ENCODE data around the gene HPS5. TPM values are rescaled to one million over a fixed set of nuclear protein-coding genes. Genes with fewer than 3 reads are reported as not detected.

Gene HPS5
- total RNA-seq, 1 donor from 2014 or later = 13.5 TPM

DNA sequence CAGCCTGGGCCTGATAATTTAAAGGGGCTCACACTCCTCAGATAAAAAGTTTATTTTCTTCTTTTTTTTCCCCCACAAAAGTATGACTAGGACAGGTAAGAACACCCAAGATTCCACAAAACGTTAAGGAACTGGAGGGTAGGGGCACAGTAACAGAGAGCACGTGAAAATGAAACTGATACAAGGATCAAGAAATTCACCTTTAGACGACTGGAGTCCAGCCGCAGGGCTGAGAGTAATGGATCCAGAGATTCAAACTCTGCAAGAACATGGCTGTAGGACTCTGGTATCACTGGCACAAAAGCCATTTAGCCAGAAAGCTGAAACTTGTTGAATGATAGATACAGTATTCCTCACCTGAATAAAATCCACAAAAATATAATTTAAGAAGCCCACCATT lies 4.4 kb downstream of the HPS5 start:
- no peak for DNase-seq (ENCODE audit: low spot score)

DNA sequence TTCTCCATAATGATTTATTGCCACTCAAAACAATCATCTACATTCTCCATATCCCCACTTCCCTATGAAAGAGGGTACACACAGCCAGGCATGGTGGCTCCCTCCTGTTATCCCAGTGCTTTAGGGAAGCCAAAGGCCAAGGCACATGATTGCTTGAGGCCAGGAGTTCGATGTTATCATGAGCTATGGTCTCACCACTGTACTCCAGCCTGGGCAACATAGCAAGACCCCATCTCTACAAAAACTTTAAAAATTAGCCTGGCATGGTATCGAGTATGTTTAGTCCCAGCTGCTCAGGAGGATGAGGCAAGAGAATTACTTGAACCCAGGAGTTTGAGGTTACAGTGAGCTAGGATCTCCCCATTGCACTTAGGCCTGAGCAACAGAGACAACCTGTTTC lies 6.0 kb downstream of the HPS5 start:
- no peak for DNase-seq (ENCODE audit: low spot score)

DNA sequence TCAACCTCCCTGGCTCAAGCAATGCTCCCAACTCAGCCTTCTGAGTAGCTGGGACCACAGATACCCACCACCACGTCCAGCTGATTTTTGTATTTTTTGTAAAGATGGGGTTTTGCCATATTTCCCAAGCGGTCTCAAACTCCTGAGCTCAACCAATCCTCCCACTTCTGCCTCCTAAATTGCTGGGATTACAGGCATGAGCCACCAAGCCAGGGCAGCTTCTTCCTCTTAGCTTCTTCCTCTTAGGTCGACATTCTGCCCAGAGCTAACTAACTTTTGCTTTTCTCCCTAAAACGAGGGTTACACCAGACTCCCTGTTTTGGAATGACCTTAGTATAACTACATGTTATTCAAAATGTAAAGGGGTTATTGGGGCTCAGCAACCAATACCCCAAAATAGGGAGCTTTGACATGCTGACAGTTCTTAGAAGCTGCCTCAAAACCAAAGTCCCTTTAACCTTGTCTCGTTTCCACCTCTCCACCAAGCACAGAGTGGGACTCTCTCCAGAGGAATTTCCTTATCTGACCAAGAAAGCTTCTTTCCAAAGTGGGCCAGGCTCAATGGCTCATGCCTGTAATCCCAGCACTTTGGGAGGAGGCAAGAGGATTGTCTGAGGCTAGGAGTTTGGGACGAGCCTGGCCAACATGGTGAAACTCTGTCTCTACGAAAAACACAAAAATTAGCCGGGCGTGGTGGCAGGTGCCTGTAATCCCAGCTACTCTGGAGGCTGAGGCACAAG lies 7.0 kb downstream of the HPS5 start:
- DNase-seq (ENCODE audit: low spot score) = no peak

DNA sequence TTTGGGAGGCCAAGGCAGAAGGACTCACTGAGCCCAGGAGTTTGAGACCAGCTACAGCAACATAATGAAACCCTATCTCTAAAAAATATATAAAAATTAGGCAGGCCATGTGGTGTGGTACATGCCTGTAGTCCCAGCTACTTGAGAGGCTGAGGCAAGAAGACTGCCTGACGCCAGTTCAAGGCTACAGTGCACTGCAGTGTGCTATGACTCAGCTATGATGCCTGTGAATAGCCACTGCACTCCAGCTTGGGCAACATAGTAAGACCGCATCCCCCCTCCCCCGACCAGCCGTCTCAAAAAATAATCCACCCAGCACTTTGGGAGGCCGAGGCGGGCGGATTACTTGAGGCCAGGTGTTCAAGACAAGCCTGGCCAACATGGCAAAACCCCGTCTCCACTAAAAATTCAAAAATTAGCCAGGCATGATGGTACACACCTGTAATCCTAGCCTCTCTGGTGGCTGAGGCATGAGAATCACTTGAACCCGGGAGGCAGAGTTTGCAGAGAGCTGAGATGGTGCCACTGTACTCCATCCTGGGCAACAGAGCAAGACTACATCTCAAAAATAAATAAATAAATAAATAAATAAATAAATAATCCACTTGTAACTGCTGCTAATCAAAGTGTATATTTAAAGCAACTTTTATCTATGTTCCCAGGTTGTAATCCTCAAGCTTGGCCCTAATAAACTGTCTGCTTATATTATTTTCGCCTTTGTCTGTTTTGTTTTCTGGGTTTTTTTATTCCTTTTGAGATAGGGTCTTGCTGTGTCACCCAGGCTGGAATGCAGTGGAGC lies 7.8 kb downstream of the HPS5 start:
- DNase-seq (ENCODE audit: low spot score) = no peak

DNA sequence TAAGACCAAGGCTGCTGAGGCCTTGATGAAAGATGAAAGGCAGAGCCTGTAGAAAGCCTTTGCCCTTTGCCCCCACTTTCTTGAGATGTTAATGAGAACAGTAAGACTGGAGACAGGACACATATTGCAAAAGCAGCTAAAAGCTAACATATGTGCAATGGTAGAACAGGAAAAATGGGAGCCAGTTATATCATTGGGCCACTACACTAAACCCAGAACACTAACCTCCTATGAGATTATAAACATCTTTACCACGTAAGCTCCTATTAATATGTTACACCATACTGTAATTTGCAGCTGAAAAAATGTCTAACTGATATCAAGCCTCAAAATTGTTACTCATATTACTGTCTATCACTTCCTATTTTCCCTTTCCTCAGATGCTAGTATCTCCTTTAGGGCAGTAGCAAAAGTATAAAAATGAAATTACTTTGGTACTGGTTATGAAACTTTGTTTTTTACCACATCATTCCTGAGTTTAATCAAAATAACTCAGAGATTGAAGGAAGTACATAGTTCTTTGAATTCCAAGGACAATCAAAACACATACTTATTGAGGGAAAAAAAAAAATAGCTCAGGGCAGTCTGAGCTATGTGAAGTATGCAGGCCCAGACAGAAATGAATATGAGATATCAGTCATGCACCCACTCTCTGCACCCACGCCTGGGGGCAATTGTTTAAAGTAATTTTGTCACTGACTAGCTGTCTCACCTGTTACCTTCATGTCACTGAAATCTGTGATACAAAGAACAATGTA lies 9.1 kb downstream of the HPS5 start:
- no peak for DNase-seq (ENCODE audit: low spot score)

DNA sequence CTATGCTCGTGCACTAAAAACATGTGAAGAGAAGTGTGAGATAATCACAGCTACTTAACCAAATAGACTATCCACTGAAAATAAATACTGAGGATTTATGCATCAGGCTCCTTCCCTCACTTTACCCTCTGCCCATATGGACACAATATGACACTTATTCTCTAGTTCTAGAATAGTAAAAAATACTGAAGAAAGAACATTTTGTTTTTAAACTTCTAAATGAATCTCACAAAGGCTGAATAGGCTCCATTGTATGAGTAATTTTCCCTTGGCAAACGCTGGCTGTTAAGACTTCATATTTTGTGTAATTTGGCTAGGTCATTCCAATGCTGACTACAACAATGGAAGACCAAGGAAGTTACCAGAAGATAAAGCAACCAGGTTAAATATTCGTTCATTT lies 9.9 kb downstream of the HPS5 start:
- DNase-seq (ENCODE audit: low spot score) = no peak

DNA sequence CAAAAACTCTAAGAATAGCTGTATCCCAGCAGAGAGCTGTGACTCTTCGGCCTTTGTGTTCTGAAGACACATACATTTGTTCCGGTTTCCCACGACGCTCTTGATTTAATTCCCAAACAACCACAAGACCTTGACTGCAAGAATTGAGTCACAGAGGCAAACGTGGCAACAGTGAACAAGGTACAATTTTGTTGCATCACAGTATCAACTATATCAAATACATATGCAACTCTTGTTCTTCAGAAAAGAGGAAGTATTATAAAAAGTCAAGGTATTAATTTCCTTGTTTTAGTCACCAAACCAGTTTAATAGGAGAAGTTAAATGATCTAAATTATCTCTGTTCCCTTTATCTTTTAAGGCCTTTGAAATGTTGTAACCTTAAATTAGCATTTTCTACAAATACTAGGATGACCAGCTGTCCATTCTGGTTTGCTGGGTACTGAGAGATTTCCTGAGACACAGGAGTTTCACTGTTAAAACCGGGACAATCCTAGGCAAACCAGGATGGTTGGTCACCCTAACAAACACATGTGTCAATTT lies 11.1 kb downstream of the HPS5 start:
- no peak for DNase-seq (ENCODE audit: low spot score)

DNA sequence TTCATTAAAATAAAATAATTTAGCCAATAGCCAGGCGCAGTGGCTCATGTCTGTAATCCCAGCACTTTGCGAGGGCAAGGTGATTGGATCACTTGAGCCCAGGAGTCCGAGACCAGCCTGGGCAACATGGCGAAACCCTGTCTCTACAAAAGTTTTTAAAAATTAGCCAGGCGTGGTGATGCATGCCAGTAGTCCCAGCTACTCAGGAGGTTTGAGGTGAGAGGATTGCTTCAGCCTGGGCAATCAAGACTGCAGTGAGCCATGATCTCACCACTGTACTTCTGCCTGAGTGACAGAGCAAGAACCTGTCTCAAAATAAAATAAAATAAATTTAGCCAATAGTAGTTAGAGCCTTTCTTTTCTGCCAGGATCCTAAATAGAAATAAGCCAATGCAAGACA lies 12.2 kb downstream of the HPS5 start:
- DNase-seq (ENCODE audit: low spot score) = no peak

DNA sequence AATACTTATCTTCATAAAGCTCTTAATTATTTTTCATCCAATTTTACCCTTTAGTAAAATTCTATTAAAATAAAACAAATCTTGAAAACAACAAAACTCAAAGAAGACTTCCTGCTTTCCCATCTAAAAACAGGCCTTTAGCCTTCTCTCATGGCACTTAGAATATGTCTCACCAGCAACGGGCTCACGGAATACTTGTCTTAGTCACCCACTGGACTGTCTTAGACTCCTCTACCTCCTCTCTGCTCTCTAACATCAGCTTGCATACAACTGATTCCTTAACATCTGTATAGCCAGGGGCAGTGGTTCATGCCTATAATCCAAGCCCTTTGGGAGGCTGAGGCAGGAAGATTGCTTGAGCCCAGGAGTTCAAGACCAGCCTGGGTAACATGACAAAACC lies 13.7 kb downstream of the HPS5 start:
- no peak for DNase-seq (ENCODE audit: low spot score)

DNA sequence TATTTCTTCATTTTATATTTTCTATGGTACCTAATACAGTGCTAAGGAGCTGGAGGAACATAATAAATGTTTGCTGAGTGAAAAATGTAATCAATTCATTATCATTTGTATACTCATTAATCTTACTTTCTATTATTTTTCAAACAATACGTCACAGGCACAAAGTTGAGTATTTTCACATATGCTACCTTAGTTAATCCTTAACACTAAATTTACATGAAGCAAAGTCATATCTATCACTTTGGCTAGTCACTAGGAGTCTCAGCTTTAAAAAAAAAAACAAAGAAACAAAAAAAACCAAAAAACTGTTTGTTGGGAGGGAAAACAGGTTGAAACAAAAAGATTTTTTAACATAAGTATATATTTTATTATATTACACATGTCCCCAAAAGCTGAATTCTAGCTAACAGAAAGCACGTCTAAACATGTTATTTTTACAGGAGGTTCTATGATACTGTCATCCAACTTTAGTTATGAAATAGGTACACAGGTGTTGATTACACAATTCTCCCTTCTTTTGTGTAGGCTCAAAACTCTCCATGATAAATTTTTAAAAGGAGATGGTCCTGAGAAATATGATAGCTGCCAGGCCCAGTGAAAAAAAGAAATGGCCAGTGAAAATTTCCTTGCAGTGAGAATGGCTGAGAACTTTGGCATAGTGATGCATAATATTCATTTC lies 14.3 kb downstream of the HPS5 start:
- DNase-seq (ENCODE audit: low spot score) = no peak

DNA sequence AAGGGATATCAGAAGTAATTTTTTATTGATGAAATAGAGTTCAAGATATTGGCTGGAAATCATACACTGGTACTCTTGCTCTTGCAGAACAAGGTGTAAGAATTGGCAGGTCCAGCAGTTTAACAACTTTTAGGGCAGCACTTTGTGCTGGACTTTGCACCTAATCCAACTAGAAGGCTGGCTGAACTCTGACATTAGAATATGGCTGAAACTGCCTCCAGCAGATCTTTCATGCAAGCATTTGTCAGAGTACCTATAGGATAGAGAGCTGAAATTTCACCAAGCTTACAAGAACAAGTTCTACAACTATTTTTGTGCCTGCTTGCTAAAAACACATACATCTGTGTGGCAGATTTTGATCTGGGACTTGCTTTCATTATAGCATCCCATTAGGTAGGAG lies 17.2 kb downstream of the HPS5 start:
- no peak for DNase-seq (ENCODE audit: low spot score)

DNA sequence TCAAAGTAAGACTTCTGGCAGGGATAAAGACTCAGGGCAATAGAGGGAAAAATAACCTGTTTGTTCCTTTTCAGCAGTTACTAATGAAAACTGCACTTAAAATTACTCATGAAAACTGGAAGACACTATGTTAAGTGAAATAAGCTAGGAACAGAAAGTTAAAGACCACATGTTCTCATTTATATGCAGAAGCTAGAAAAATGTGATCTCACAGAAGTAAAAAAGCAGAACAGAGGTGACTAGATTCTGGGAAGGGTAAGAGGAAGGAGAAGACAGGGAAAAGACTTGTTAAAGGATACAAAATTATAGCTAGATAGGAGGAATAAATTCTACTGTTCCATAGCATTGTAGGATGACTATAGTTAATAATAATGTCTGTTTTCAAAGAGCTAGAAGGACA lies 22.2 kb downstream of the HPS5 start:
- no peak for DNase-seq (ENCODE audit: low spot score)

DNA sequence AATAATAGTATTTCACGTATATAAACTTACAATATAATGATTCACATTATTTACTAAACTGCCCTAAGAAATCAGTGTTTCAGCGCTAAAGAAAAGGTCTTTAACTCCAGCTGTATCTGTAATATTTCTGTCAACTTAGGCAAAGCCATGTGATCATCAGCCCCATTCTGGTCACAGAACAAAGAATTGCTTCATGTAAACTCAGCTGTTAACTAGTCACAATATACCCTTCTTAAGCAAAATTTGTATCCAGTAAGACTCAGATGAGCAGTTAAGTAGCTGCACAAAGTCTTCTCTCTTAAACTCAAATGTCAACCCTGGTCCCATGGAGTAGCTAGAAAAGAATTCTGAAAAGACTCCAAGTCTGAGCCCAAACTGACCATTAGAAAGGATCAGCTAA lies 26.6 kb downstream of the HPS5 start:
- DNase-seq (ENCODE audit: low spot score) = no peak

DNA sequence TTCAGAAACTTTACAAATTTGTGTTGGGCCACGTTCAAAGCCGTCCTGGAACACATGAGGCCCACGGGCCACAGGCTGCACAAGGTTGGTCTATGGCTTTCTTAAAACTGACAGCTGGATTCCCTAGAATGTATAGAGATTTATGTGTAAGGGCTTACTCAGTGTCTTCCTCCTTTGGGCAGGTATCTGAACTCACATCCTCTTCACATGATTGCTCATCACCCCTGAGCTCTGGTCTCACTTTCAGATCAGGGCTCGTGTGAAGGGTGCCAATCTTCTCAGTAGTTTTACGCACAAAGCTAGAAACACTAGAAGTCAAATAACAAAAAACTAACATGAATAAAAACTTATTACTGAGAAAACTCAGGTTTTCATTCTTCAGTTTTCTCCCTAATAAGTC lies 27.1 kb downstream of the HPS5 start:
- no peak for DNase-seq (ENCODE audit: low spot score)

DNA sequence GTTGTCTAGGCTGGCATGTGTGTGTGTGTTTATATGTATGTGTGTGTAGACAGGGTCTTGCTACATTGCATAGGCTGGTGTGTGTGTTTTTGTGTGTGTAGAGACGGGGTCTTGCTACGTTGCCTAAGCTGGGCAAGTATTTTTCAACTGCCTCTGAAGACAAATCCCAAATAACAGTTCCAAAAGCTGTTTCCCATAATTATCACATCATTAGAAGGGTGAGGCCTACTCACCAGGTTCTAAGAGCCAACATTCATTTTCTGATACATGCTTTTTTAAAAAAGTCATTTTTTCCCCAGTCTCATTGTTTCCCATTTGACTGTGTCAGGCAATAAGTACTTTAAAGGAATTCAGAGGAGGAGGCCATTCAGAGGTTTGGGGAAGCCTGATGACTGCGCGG lies 33.0 kb downstream of the HPS5 start:
- DNase-seq (ENCODE audit: low spot score) = no peak

DNA sequence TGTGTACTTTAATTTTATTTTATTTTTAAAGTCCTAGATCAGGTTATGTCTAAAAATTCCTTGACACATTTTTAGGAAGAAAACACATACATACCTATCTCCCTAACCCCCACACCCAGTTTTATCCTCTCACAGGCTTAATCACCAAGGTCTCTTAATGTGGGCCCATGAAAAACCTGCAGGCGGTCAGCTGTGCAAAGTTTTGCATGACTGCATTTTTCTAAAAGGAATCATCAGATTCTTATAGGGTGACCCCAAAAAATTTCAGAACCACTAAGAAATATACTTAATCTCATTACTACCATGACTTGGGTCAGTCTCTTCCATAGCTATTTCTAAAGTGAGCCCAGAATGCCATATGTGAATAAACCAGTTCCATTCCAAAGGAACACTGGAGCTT lies 36.1 kb downstream of the HPS5 start:
- no peak for DNase-seq (ENCODE audit: low spot score)

DNA sequence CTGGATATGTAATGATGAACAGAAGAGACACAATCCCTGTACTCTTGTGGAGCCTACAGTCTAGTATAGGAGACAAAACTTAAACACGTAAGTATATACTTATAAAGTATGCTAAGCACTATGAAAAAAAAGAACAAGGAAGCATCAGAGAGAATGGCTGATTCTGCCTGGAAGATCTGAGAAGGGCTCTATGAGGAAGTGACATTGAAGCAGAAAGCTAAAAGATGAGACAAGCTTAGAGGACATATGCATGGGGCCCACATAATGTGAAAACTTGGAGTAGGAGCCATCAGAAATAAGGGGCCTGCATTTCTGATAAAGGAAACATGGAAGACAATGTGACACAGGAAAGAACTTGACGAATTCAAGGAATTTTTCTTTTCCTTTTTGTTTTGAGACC lies 39.3 kb downstream of the HPS5 start:
- no peak for DNase-seq (ENCODE audit: low spot score)

DNA sequence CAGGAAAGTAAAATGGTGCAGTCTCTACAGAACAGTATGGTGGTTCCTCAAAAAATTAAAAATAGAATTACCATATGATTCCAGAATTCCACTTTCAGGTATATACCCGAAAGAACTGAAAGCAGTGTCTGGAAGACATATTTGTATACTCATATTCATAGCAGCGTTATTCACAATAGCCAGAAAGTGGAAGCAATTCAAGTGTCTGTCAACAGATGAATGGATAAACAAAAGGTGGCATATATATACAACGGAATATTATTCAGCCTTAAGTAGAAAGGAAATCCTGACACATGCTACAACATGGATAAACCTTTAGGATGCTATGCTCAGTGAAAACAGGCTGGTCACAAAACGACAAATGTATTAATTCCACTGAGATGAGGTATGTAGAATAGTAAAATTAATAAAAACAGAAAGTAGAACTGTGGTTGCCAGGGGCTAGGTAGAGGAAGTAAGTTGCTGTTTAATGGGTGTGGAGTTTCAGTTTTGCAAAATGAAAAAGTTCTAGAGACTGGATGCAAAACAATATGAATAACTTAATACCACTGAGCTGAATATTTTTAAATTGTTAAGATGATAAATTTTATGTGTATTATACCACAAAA lies 41.4 kb downstream of the HPS5 start:
- no peak for DNase-seq (ENCODE audit: low spot score)

DNA sequence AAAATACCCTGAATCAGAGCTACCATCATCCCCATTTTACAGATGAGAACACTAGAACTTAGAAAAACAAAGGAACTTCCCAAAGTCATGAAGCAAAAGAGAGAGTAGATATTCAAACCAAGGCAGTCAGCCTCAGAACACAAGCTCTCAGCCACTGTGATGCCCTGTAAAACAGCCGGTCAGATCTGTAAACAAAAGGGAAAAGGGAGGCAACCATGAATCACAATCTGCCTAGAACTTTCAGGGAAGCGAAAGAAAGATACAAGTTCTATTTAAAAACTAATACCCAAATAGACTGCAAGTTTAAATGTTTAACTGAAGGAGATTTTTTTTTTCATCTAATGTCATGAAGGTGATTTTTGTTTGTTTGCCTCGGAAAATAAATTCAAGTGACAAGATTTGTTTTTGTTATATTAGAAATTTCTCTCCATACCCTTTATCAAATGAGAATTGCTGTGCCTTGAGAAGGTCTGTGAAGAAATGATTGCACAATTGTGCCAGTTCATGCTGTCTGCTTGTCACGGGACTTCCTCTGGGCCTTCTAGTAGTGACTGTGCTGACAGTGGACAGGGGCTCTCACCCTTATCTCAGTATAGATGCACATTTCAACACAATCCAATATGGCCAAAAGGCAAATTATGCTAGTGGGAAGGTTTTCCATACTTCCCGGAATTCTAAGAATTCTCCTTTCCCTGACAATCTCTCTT lies 44.2 kb downstream of the HPS5 start:
- no peak for DNase-seq (ENCODE audit: low spot score)

DNA sequence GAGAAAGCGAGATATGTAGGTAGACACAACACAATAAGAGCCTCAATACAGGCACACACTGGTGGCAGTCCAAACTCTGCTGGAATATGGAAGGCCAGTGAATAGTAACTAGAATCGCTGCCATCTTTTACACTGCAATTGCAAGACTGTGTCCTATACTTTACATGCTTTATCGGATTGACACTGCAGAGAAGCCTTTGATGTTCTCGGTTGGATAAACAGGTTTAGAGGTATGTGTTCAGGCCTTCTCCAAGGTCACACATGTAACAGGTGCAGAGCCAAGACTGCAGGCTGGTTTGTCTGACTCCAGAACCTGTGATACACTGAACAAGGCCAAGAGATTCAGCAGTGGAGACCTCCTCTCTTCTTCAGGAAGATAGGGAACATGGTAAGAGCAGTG lies 50.7 kb downstream of the HPS5 start:
- DNase-seq (ENCODE audit: low spot score) = no peak

DNA sequence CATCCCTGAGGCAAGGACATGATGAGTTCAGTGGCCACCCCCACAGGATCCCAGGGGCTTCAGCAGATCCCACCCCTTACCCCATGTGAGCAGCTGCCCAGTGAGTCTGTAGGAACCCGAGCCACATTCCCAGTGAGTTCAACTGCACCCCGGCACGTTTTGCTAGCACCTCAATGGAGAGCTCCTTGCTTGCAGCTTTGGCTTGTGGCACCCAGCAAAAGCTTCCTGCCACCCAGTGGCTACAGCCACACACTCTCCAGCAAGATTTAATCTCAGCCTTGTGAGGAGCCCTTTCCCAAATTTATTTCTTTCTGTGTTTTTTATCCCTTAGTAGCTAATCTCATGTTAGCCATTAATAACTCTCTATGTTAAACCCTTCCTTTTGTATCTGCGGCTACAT lies 51.8 kb downstream of the HPS5 start:
- DNase-seq (ENCODE audit: low spot score) = no peak

Measured in mucosa of gallbladder (tissue), 1 donor.